Measurements from ENCODE around the gene CHAT. TPM values are rescaled to one million over a fixed set of nuclear protein-coding genes. Genes with fewer than 3 reads are reported as not detected.

Gene CHAT
- total RNA-seq, 1 experiment from 2014 or later, result not detected

- H3K4me1 Mint-ChIP-seq (ENCODE audit: insufficient read depth, unreplicated experiment), result peaks cover 35% of the 10 kb centered on the region
- peak overlapping the region; percentile 24 for H3K27ac Mint-ChIP-seq (ENCODE audit: low read depth, unreplicated experiment)
- TF ChIP-seq CTCF (IDR thresholded peaks at IDR 0.05; ENCODE audit: unreplicated experiment), result no peak
- H3K9me3 Mint-ChIP-seq (ENCODE audit: unreplicated experiment), result no peaks in the 10 kb centered on the region
- DNase-seq (ENCODE audit: unreplicated experiment), result no peak
- intact Hi-C loops (cut with micrococcal nuclease), result no loop called here
- H3K36me3 Mint-ChIP-seq (ENCODE audit: insufficient read depth, unreplicated experiment), result no peaks in the 10 kb centered on the region
- no peaks in the 10 kb centered on the region for H3K27me3 Mint-ChIP-seq (ENCODE audit: insufficient read depth, unreplicated experiment)
- no TSS peak for BruUV-seq (replicated peaks)
- POLR2A ChIA-PET, result no interaction called here
- CTCF ChIA-PET, result interaction anchor here (0.9 kb wide), 1 partner anchor 17 kb away, joined by 4 read pairs; no protein-coding TSS in a partner anchor
- no peak overlapping the region for H3K4me3 Mint-ChIP-seq (ENCODE audit: unreplicated experiment)
Observed at GRCh38 chr10:49575489-49576072, 38.3 kb upstream of the CHAT start.

- Mint-ChIP-seq H3K27ac (ENCODE audit: low read depth, unreplicated experiment) (no peak overlapping the region), H3K4me3 (ENCODE audit: unreplicated experiment) (no peak overlapping the region), H3K4me1 (ENCODE audit: insufficient read depth, unreplicated experiment) (peaks cover 28% of the 10 kb centered on the region), H3K27me3 (ENCODE audit: insufficient read depth, unreplicated experiment) (no peaks in the 10 kb centered on the region), H3K36me3 (ENCODE audit: insufficient read depth, unreplicated experiment) (no peaks in the 10 kb centered on the region), H3K9me3 (ENCODE audit: unreplicated experiment) (no peaks in the 10 kb centered on the region)
- POLR2A ChIA-PET, result interaction anchor here (0.7 kb wide), 1 partner anchor 9 kb away, joined by 3 read pairs; no protein-coding TSS in a partner anchor
- no TSS peak for BruUV-seq (replicated peaks)
- intact Hi-C loops (cut with micrococcal nuclease), result no loop called here
- CTCF ChIA-PET, result interaction anchor here (0.7 kb wide), 1 partner anchor 18 kb away, joined by 3 read pairs; no protein-coding TSS in a partner anchor
- no peak for TF ChIP-seq CTCF (IDR thresholded peaks at IDR 0.05; ENCODE audit: unreplicated experiment)
- no peak for DNase-seq (ENCODE audit: unreplicated experiment)
Observed at GRCh38 chr10:49577182-49577925, 36.5 kb upstream of the CHAT start.

- H3K27ac Mint-ChIP-seq (ENCODE audit: low read depth, unreplicated experiment), result no peak overlapping the region
- H3K9me3 Mint-ChIP-seq (ENCODE audit: unreplicated experiment), result peaks cover 5% of the 10 kb centered on the region
- no TSS peak for BruUV-seq (replicated peaks)
- no peak overlapping the region for H3K4me3 Mint-ChIP-seq (ENCODE audit: unreplicated experiment)
- no peak for TF ChIP-seq CTCF (IDR thresholded peaks at IDR 0.05; ENCODE audit: unreplicated experiment)
- ChIA-PET CTCF (no interaction called here), POLR2A (interaction anchor here (0.6 kb wide), 1 partner anchor 24 kb away, joined by 3 read pairs; no protein-coding TSS in a partner anchor)
- no peaks in the 10 kb centered on the region for H3K27me3 Mint-ChIP-seq (ENCODE audit: insufficient read depth, unreplicated experiment)
- intact Hi-C loops (cut with micrococcal nuclease), result no loop called here
- DNase-seq (ENCODE audit: unreplicated experiment), result no peak
- peaks cover 35% of the 10 kb centered on the region for H3K4me1 Mint-ChIP-seq (ENCODE audit: insufficient read depth, unreplicated experiment)
- H3K36me3 Mint-ChIP-seq (ENCODE audit: insufficient read depth, unreplicated experiment), result no peaks in the 10 kb centered on the region
Observed at GRCh38 chr10:49578392-49578791, 35.4 kb upstream of the CHAT start.

GRCh38 chr10:49579621-49580020, 34.2 kb upstream of the CHAT start:
- Mint-ChIP-seq H3K36me3 (ENCODE audit: insufficient read depth, unreplicated experiment) (no peaks in the 10 kb centered on the region), H3K27ac (ENCODE audit: low read depth, unreplicated experiment) (no peak overlapping the region), H3K4me1 (ENCODE audit: insufficient read depth, unreplicated experiment) (peaks cover 30% of the 10 kb centered on the region), H3K9me3 (ENCODE audit: unreplicated experiment) (peaks cover 5% of the 10 kb centered on the region), H3K4me3 (ENCODE audit: unreplicated experiment) (no peak overlapping the region), H3K27me3 (ENCODE audit: insufficient read depth, unreplicated experiment) (no peaks in the 10 kb centered on the region)
- ChIA-PET CTCF (interaction anchor here (4.5 kb wide), 1 partner anchor 14 kb away, joined by 36 read pairs; no protein-coding TSS in a partner anchor), POLR2A (interaction anchor here (0.7 kb wide), 1 partner anchor 923 kb away, joined by 3 read pairs; no protein-coding TSS in a partner anchor)
- DNase-seq (ENCODE audit: unreplicated experiment), result no peak
- BruUV-seq (replicated peaks), result no TSS peak
- no peak for TF ChIP-seq CTCF (IDR thresholded peaks at IDR 0.05; ENCODE audit: unreplicated experiment)
- intact Hi-C loops (cut with micrococcal nuclease), result no loop called here

Data from MCF 10A (cell line).